Dermis microvascular lymphatic vessel endothelial cell (primary cell): ENCODE data around the gene PLAAT2. TPM values are rescaled to one million over a fixed set of nuclear protein-coding genes. Genes with fewer than 3 reads are reported as not detected.
"Not testable (repeated sequence)": the region's sequence is repeated elsewhere in the genome, so short reads cannot be mapped to it uniquely, and the experiment has no call there.

Experiments used
- DNase-seq, 2 donors: peaks; one replicate each; pipeline versions ENCODE4 v3.0.0 to v3.0.0-alpha.2; 2010; ENCODE audit warnings: low read depth in 2 of 2
- total RNA-seq: library from RNA; depleted of rRNA; stranded (reverse); fragments of >200 nt; gene quantifications from 2 replicates; pipeline ENCODE4 v1.2.1, GENCODE V29; 2014

The PLAAT2 gene
- total RNA-seq, 1 donor from 2014 or later: not detected

DNA sequence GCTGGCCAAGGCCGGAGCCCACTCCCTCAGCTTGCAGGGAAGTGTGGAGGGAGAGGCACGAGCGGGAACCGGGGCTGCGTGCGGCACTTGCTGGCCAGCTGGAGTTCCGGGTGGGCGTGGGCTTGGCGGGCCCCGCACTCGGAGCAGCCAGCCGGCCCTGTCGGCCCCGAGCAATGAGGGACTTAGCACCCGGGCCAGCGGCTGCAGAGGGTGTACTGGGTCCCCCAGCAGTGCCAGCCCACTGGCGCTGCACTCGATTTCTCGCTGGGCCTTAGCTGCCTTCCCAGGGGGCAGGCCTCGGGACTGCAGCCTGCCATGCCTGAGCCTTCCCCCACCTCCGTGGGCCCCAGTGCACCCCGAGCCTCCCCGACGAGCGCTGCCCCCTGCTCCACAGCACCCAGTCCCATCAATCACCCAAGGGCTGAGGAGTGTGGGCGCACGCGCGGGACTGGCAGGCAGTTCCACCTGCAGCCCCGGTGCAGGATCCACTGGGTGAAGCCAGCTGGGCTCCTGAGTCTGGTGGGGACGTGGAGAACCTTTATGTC is 13.0 kb downstream of the PLAAT2 start:
- DNase-seq: not testable (repeated sequence)

- no peak for DNase-seq
These were observed 13.8 kb downstream of the PLAAT2 start for GRCh38 chr11:63549411-63549810.

DNA sequence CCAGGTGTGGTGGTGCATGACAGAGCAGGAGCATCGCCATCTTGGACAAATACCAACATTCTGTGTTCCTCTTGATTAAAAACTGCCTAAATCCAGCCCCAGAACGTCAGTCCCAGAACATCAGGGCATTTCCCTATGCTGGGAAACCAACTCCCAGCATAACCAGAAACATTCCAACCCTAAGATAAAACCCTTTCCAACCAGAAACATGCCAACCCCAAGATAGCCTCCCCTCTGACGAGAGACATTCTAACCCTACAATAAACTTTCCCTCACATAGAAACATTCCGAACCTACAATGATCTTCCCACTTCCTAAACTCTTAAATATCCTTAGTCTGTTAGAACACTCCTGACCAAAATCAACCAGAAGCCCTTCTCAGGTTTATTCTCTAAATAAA is 15.0 kb downstream of the PLAAT2 start:
- no peak for DNase-seq

DNA sequence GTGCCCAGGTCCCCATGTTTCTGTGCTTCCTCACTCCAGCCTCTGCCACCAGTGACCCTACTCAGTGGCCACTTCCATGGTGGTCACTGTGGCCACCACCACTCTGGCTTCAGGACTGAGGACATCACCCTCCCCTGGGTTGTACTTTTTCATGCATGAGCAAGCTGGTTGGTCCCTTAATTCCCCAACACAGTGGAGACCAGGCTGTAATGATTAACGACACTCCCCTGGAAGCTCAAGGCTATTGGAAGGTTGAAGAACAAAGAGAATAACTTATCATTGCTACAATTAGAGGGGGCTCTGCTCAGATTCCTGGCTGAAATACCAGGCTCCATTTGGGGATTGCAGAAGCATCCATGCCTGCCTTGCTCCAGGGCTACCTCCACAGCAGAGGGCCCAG is 16.1 kb downstream of the PLAAT2 start:
- DNase-seq: no peak

- DNase-seq: no peak
These were observed 19.5 kb downstream of the PLAAT2 start for GRCh38 chr11:63543711-63544110.

DNA sequence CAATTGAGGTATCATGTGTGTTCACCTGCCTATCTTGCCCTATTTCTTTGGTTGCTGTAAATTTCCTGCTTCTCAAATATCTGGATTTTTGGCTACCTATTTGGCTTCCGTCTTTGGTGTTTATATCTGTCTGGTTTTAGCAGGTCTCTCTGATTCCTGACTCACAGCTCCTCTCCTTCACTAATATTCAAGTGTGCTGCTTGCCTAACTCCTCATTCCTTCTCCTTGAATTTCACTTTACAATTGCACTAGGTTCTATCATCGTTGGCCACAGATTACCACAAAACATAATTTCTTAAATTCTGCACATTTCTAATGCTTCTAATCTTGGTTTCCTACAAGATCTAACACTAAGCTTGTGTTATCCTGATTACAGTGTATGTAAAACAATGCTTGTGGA is 20.7 kb downstream of the PLAAT2 start:
- DNase-seq: not testable (repeated sequence)

DNA sequence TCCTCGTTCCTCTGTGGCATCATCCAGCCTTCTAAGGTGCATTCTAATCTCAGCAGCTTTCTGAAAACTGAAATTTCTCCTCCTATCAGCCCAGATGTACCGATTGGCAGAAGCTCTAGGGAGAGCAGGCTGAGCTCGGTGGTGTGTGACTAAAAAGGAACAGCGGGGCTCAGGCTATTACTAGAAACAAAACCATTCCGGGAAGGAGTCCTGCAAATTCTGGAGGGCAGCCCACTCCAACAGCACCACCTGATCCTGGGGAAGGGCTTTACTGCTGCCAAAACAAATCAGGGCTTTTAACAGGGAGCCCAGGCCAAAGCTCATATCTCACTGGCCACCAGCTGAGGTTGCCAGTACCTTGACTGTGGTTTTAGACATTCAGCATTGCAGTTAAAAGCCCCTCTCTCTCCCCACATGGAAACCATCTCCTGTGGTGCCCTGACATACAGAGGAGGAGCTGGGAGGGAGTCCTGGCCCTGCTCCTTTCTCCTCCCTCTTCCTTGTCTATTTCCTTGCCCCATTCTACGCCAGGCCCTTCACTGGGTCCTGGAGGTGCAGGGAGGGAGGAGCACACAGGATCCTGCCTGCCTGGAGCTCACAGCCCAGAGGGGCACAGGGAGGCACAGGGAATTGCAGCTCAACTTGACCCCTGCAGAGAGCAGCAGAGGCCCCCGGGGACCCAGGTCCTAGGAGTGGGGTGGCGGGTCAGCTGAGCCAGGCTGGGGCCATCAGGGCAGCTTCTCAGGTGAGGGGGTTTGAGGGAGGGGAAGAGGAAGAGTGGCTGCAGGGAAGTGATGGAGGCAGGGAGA is 25.7 kb downstream of the PLAAT2 start:
- no peak for DNase-seq

GRCh38 chr11:63536669-63537292 is 26.4 kb downstream of the PLAAT2 start, which contains the start of gene PLAAT4:
Gene PLAAT4 (plus strand): TSS chr11:63536808. CDS start chr11:63536869, 61 bp downstream.
- peak; percentile 29 to 33 for DNase-seq

- no peak for DNase-seq
These were observed 27.4 kb downstream of the PLAAT2 start for GRCh38 chr11:63535734-63536133.

- no peak for DNase-seq
These were observed 28.2 kb downstream of the PLAAT2 start for GRCh38 chr11:63534895-63535461.

DNA sequence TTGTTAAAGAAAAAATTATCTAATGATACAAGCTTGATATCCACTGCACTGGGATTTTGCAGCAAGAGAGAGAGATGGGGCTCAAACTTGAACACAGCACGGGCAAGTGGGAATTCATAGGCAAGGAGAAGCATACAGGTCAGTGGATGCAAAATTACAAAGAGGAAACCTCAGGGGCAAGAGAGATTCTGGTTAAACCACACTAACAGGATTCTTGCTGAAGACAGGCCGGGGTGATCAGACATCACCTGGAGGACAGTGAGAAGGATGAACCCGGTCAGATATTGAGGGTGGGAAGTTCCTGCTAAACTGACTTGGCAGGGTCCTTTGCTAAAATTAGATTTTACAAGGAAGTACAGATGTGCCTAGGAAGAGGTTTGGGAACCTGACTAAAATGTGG is 29.1 kb downstream of the PLAAT2 start:
- DNase-seq: no peak

GRCh38 chr11:63532799-63533475 is 30.2 kb downstream of the PLAAT2 start:
- DNase-seq: no peak

GRCh38 chr11:63532117-63532516 is 31.1 kb downstream of the PLAAT2 start:
- DNase-seq: no peak

DNA sequence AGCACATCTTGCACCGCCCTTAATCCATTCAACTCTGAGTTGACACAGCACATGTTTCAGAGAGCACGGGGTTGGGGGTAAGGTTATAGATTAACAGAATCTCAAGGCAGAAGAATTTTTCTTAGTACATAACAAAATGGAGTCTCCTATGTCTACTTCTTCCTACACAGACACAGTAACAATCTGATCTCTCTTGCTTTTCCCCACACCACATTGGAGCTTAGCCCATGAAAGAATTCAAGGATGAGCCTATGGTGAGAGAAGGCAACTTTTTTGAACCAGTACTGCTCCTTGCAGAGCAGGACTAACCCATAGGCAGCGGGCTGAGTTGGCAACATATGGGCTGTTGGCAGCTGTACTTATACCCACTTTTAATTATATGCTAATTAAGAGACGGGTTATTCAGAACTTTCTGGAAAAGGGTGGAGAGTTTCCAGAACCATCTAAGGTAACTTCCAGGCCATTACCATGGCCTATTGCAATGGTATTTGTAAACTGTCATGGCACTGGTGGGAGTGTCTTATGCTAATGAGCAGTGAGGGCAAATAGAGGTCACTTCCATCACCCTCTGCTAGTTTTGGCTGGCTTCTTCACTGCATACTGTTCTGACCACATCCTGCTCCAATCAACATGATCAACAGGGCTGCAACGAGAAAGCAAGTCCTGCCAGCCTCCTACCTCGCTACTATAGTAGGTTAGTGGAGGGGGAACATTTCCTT is 31.9 kb downstream of the PLAAT2 start:
- DNase-seq: not testable (repeated sequence)

DNA sequence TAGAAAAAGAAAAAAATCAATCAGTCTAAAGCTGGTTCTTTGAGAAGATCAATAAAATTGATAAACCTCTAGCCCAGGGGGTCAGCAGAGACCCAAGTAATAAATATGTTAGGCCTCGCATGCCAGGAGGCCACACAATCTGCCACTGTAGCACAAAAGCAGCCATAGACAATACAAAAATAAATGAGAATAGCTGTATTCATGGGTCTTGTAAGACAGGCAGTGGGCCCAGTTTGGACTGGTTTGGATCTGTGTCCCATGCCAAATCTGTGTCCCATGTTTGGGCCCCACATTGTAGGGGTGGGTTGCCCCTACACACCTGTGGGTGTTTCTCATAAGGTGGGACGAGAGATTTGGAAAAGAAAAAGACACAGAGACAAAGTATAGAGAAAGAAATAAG is 33.2 kb downstream of the PLAAT2 start:
- DNase-seq: no peak

GRCh38 chr11:63529373-63529772 is 33.8 kb downstream of the PLAAT2 start:
- not testable (repeated sequence) for DNase-seq

DNA sequence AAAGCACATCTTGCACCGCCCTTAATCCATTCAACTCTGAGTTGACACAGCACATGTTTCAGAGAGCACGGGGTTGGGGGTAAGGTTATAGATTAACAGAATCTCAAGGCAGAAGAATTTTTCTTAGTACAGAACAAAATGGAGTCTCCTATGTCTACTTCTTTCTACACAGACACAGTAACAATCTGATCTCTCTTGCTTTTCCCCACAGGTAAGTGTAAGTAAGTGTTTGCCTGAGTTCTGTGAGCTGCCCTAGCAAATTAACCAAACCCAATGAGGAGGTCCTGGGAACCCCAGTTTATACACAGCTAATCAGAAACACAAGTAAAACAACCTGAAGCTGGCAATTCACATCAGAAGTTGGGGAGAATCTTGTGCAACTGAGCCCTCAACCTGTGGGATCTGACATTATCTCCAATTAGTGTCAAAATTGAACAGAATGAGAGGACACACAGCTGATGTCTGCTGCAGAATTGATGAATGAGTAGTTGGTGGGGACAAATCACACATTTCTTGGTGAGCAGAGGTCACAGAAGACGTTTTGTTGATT is 34.4 kb downstream of the PLAAT2 start:
- not testable (repeated sequence) for DNase-seq

- not testable (repeated sequence) for DNase-seq
These were observed 35.0 kb downstream of the PLAAT2 start for GRCh38 chr11:63528156-63528555.

DNA sequence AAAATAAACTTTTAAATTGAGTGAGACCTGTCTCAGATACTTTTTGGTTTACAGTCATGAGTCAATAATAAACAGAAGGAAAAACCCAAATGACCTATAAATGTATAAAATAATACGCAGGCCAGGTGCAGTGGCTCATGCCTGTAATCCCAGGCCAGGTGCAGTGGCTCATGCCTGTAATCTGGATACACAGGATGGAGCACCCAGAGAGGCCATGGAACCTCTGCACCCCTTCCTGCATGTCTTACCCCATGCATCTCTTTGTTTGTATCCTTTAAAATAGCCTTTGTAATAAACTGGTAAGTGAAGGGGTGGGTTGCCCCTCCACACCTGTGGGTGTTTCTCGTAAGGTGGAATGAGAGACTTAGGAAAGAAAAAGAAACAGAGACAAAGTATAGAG is 35.5 kb downstream of the PLAAT2 start:
- no peak for DNase-seq

GRCh38 chr11:63523151-63523550 is 40.0 kb downstream of the PLAAT2 start:
- no peak for DNase-seq

- no peak for DNase-seq
These were observed 41.3 kb downstream of the PLAAT2 start for GRCh38 chr11:63521896-63522295.
